ENCODE results near the gene FRMD4A.

- no peak for TF ChIP-seq POLR2A (IDR thresholded peaks at IDR 0.05; ENCODE audit: low read depth, low read length)
- no peak for TF ChIP-seq TAF1 (IDR thresholded peaks at IDR 0.05; ENCODE audit: borderline replicate concordance, low read depth, low read length)
These were observed 115.1 kb downstream of the FRMD4A start for GRCh38 chr10:14215641-14216040.

Data from GM12892 (cell line).